HG03064 (cell line): ENCODE measurements around the gene CPAMD8.
A peak's percentile ranks its signal among the peaks of the same experiment; 100 is the strongest.

ENCODE experiments used
- ATAC-seq: cut with Tn5 transposase; IDR thresholded peaks from one replicate; pipeline ENCODE4 v1.9.1; 2021; ENCODE audit warnings: low read depth; ENCODE audit not compliant: unreplicated experiment

The CPAMD8 gene

DNA sequence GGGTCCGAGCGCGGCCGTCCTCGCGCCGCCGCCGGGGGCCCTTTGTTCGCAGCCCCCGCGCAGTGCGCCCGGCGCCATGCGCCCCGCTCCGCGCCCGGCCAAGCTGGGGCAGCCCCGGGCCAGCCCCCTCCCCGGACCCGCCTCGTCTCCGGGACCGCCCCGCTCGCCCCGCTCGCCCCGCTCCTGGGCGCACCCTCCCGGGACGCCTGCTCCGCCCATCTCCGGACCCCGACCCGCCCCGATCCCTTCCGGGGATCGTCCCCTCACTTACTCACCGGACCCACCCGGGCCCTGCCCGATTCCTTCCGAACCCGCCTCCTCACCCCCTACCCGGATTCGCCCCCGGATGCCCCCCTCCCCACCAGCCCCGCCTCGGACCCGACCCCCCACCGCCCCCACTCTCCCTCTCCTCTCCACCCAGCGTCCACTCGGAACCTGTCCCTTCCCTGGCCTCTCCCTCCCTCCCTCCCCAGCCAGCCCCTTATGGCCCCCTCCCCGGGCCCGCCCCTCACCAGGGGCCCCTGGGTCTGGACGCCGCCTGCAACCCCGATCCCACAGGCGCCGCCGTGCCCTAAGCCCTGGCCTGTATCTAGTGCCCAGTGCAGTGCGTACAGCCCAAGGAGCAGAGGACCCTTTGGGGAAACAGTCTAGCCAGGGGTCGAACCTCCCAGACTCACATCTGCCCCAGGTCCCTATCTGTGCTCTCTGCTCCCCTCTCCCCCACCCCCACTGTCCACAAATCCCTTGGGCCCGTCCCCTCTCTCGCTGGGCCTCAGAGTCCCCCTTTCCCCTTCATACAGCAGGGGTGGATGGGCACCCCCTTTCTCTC is at the start of gene CPAMD8:
TSS of gene CPAMD8 (minus strand) at position 105 of the 829 bp plus-strand sequence. CDS start 168 bp downstream, outside the sequence.
- ATAC-seq: no peak

GRCh38 chr19:17075864-17076542 is 49.4 kb upstream of the CPAMD8 start:
- no peak for ATAC-seq

DNA sequence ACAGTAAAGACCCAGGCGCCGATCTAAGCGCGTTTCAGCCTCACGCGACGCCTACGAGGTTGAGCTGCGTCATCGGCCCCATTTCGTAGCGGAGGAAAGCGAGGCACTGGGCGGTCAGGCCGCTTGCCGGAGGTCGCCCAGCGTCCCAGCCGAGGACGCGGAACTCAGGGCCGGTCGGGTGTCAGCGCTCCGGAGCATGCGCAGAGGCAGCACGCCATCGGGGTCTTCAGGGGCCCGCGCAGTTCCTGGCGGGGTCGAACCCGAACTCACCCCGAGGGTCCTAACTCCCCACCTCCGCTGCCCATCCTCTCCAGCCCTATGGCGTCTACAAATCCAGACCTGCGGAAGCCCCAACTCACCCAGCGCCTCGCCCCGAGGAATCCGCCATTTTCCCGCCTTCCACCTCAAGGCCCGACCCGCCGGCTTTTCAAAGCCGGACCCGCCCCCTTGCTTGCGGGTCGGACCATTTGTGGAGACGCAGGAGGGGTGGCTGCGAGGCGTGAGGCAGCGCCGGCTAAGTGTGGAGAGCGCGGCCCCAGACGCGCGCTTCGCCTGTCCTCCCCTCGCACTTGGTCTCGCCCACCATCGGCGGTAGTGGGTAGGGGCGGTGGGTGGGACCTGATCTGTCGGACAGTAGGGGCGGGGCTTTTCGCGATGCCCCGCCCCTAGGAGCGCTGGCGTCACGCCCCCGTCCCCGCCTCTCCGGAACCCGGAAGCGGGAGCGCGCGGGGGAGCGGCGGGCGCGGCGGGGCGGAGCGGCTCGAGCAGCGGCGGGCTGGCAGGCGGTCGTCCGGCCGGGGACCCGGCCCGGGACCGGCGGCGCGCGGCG is 48.6 kb upstream of the CPAMD8 start, which contains the start of the genes HAUS8 and MYO9B:
TSS of gene HAUS8 (minus strand) at position 418 of the 829 bp plus-strand sequence. CDS start at position 388, 30 bp downstream.
TSS of gene MYO9B (plus strand) at position 743 of the 829 bp plus-strand sequence. CDS start 25,941 bp downstream, outside the sequence.
- peak; percentile 56 for ATAC-seq

GRCh38 chr19:17074634-17075034 is 48.0 kb upstream of the CPAMD8 start:
- ATAC-seq: no peak

GRCh38 chr19:17073869-17074633 is 47.4 kb upstream of the CPAMD8 start:
- no peak for ATAC-seq

DNA sequence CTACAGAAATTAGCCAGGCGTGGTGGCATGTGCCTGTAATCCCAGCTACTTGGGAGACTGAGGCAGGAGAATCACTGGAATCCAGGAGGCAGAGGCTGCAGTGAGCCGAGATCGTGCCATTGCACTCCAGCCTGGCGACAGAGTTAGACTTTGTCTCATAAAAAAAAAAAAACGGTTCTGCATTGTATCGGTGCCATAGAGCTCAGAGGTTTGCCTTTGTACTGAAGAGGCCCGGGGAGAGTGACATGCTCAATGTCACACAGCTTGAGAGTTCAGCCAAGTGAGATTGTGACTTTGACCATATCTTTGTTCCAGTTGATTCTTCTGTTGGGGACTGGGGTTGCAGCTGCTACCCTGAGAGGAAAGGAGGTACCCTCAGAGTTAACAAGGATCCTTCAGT is 44.3 kb upstream of the CPAMD8 start:
- no peak for ATAC-seq

DNA sequence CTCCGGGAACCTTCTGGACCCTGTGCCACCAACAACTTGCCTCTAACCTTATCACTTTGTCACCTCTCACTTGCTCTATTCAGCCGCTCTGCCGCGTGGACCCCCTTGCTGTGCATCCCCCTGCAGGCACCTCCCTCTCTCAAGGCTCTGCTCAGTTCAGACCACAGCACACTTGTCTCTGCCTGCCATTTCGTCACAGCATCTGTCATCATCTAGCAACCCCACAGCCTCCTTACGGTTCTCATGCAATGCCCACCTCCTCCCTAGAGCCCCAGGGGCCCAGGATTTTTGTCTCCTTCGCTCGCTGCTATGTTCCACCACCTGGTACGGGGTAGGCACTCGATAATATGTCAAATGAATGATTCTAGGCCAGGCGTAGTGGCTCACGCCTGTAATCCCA is 43.8 kb upstream of the CPAMD8 start:
- no peak for ATAC-seq

DNA sequence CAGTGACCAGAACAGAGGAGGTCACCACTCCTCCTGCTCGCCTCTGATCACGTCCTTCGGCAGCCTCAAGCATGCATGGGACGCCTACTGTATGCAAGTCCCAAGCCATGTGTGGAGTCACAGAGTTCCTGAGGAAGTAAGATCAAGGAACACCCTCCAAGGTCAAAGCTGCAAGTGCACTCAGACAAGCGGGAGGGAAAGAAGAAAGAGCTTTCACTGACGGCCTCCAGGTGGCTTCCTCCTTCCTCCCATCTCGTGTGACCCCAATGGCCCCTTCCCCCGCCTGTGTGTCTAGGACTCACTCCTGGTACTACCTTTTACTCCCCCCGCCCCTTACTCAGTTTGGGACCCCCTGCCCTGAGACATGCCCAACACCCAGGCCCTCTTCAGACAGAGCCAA is 42.6 kb upstream of the CPAMD8 start:
- no peak for ATAC-seq

- no peak for ATAC-seq
These were observed 36.8 kb upstream of the CPAMD8 start for GRCh38 chr19:17063428-17063827.

- no peak for ATAC-seq
These were observed 35.1 kb upstream of the CPAMD8 start for GRCh38 chr19:17061691-17062090.

DNA sequence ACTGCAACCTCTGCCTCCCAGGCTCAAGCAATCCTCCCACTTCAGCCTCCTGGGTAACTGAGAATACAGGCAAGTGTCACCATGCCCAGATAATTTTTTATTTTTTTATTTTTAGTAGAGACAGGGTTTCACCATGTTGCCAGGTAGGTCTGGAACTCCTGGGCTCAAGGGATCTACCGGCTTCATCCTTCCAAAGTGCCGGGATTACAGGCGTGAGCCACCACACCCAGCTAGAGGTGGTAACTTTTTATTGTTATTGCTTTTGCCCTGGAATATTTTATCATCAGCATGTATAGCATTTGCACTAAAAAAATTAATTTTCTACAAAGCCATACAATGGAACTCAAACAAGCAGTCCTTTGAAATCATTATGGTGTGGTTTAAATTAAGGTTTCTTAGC is 34.6 kb upstream of the CPAMD8 start:
- ATAC-seq: no peak

DNA sequence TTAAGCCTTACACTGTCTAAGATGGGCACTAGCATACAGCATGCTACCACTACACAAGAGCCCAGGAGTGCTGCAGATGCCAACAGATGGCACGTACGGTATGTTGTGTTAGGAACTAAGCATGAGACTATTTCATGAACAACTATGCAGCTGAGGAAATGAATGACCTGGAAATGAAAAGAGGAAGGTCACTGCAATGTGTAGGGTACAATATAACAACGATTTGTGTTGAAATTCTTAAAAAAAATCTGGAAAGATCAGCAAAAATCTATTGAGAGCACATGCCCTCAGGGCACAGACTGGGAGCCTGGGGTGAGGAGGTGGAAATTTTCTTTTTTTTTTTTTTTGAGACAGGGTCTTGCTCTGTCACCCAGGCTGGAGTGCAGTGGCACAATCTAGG is 34.2 kb upstream of the CPAMD8 start:
- no peak for ATAC-seq

GRCh38 chr19:17058236-17058635 is 31.6 kb upstream of the CPAMD8 start:
- ATAC-seq: no peak

GRCh38 chr19:17055636-17056035 is 29.0 kb upstream of the CPAMD8 start:
- ATAC-seq: no peak

DNA sequence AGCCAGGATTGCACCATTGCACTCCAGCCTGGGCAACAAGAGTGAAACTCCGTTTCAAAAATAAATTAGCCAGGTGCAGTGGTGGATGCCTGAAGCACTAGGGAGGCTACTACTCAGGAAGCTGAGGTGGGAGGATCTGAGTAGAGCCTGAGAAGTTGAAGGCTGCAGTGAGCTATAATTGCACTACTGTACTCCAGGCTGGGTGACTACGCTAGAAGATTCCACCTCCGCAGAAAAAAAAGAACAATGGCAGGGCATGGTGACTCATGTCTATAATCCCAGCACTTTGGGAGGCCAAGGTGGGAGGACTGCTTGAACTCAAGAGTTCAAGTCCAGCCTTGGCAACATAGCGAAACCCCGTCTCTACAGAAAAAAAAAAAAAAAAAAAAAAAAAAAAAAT is 28.1 kb upstream of the CPAMD8 start:
- no peak for ATAC-seq

GRCh38 chr19:17052439-17052838 is 25.8 kb upstream of the CPAMD8 start:
- no peak for ATAC-seq

DNA sequence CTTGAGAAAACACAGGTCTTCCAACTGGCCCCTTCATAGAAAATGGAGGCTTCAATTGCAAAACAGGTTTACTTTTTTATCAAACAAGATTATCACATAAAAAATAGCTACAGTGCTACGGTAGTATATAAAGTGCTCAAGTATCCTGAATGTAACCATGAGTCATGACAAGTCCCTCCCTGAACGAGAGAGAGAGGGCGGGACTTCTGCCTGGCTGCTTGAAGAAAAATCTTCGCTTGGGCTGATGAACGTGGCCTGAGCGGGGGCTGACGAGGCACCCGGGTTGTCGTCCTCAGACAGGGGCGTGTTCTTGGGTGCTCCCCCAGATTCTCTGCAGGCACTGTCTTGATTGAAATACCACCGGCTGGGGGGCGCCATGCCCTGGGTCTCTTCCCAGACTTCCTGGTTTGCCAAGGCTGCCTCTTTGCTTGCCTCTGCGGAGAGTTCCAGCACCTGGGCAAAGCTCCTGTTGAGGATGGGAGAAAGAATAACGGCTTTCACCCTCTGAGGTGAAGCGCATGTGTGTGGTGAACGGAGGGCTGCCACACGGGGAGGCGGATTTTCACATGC is 23.2 kb upstream of the CPAMD8 start:
- ATAC-seq: no peak

DNA sequence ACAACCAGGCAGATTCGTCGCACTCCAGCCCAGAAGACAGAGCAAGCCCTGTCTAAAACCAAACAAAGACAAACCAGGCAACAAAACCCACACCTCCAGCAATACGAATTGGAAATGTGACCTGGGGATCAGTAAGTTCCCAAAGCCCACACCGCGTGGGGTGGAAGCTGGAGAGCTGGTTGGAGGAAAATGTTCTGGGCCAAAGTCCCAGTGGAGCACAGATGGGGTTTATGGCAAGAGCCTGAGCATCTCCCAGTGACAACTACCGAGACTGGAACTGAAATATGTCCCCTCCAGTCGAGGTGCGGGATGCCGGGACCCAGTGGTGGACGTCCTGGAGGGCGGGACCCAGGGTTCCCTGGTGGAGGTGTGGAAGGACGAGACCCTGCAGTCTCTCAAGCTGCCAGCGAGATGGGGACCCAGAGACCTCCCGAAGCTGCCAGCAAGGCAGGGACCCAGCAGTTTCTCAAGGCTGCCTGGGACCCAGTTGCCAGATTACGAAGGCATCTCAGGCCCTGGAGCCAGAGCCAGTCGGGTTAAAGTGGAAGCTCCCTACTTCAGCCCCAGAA is 22.4 kb upstream of the CPAMD8 start:
- ATAC-seq: no peak

DNA sequence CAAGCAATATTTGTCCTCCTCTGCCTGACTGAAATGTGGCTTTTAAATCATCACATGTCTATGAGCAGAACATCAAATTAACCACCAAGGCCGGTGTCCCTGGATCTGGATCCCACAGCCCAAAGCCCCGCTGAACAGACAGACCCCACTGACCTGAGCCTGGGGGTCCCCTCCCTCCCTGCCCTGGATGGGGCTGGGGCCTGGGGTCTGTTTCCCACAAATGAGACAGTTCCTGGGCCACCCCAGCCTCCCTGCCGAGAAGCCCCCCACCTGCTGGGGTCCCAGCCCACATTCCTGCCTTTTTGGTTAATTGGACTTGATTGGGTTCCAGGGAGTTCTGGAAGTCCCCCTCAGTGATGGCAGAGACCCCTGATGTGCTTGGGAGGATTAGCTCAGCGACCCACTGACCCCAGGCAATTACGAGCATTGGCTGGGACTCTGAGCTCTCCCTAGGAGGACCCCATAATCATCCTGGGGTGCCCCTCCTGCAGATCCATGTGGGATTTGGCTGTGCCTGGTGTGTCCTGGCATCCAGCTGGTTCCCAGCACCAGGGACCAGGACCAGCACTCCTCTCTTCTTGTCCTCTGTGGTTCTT is 19.4 kb upstream of the CPAMD8 start:
- no peak for ATAC-seq
